H1 (cell line): ENCODE measurements around the gene TECPR2. TPM values are rescaled to one million over a fixed set of nuclear protein-coding genes. Genes with fewer than 3 reads are reported as not detected.

ENCODE experiments used
- CTCF ChIA-PET: fragments of 300-600 bp; sonication (Branson Sonifier 250); formaldehyde crosslinking; loops from one replicate; lab custom pipeline; 2021; ENCODE audit not compliant: partially characterized antibody; lab: Charles Lee
- POLR2A ChIA-PET: fragments of 300-600 bp; sonication (Branson Sonifier 250); formaldehyde crosslinking; loops from one replicate; lab custom pipeline; 2021; ENCODE audit warnings: inconsistent platforms; ENCODE audit not compliant: partially characterized antibody; lab: Charles Lee
- DNase-seq, 2 experiments: peaks; one replicate each; pipeline versions ENCODE4 v3.0.0 to v3.0.0-alpha.2; 2010 to 2022; ENCODE audit warnings: low spot score in 2 of 2, low read depth in 1 of 2, mixed read lengths in 1 of 2
- FAIRE-seq: peaks from 2 replicates; lab custom pipeline; 2011; peaks lifted over from hg19 to GRCh38; lab: Jason Lieb, UNC
- H2AFZ ChIP-seq: 2 replicates; pipeline ENCODE4 v1.8.1; 2012; ENCODE audit warnings: low read length, inconsistent platforms
- H2AK5ac ChIP-seq: 2 replicates; pipeline ENCODE4 v1.6.1; 2013; ENCODE audit warnings: low read depth, low read length
- H2BK120ac ChIP-seq: replicated peaks from 2 replicates; pipeline ENCODE3; 2013; ENCODE audit warnings: low read depth, low read length, inconsistent platforms
- H2BK12ac ChIP-seq: 2 replicates; pipeline ENCODE4 v1.6.1; 2013; ENCODE audit warnings: low read depth, low read length
- H2BK15ac ChIP-seq: 2 replicates; pipeline ENCODE4 v1.6.1; 2013; ENCODE audit warnings: low read length
- H2BK20ac ChIP-seq: 2 replicates; pipeline ENCODE4 v1.6.1; 2013; ENCODE audit warnings: low read length
- H2BK5ac ChIP-seq: 2 replicates; pipeline ENCODE4 v1.6.1; 2013; ENCODE audit warnings: low read depth, low read length
- H3K14ac ChIP-seq: 2 replicates; pipeline ENCODE4 v1.6.1; 2013; ENCODE audit warnings: inconsistent platforms; ENCODE audit not compliant: insufficient read length
- H3K18ac ChIP-seq: 2 replicates; pipeline ENCODE4 v1.6.1; 2013; ENCODE audit warnings: low read length; ENCODE audit errors: extremely low read depth
- H3K23ac ChIP-seq: 2 replicates; pipeline ENCODE4 v1.6.1; 2013; ENCODE audit warnings: inconsistent platforms; ENCODE audit not compliant: insufficient read length
- H3K23me2 ChIP-seq: 2 replicates; pipeline ENCODE4 v1.6.1; 2013; ENCODE audit warnings: low read depth, low read length
- H3K27ac ChIP-seq: 2 replicates; pipeline ENCODE4 v1.6.1; 2011; ENCODE audit warnings: low read depth, low read length, inconsistent platforms
- H3K27me3 ChIP-seq, 4 experiments: replicated peaks in 1 of 4; 1 replicate in 1 of 4; 2 replicates in 3 of 4; pipeline versions ENCODE4 v1.6.1 to v1.8.1; 2011 to 2013; ENCODE audit warnings: low read length in 3 of 4, mild to moderate bottlenecking in 3 of 4, inconsistent platforms in 2 of 4, mixed read lengths in 2 of 4, moderate library complexity in 1 of 4; ENCODE audit not compliant: control insufficient read depth in 3 of 4, insufficient read depth in 3 of 4; ENCODE audit errors: extremely low read depth in 1 of 4
- H3K36me3 ChIP-seq, 4 experiments: 2 replicates each; pipeline versions ENCODE4 v1.6.1 to v1.8.1; 2011 to 2013; ENCODE audit warnings: mild to moderate bottlenecking in 4 of 4, low read length in 3 of 4, moderate library complexity in 2 of 4, control low read depth in 1 of 4, inconsistent platforms in 1 of 4; ENCODE audit not compliant: insufficient read depth in 4 of 4, control insufficient read depth in 2 of 4
- H3K4ac ChIP-seq: replicated peaks from 2 replicates; pipeline ENCODE3; 2013; ENCODE audit warnings: low read length, low read depth, mixed read lengths, inconsistent platforms; ENCODE audit not compliant: insufficient read length
- H3K4me1 ChIP-seq, 4 experiments: replicated peaks in 1 of 4; 1 replicate in 1 of 4; 2 replicates in 3 of 4; pipeline versions ENCODE4 v1.6.1 to v1.8.1; 2011 to 2013; ENCODE audit warnings: low read length in 3 of 4, inconsistent platforms in 2 of 4, mixed read lengths in 1 of 4; ENCODE audit not compliant: insufficient read depth in 4 of 4, control insufficient read depth in 3 of 4
- H3K4me2 ChIP-seq, 2 experiments: 2 replicates each; pipeline versions ENCODE4 v1.6.1 to v1.8.1; 2011 to 2013; ENCODE audit warnings: low read depth in 2 of 2, low read length in 2 of 2, control low read depth in 1 of 2, inconsistent platforms in 1 of 2, mild to moderate bottlenecking in 1 of 2; ENCODE audit not compliant: insufficient read depth in 1 of 2
- H3K4me3 ChIP-seq, 4 experiments: fragments of 200-600, 300-600 bp in 1 of 4; sonication (generic), shearing (Covaris generic), sonication (Bioruptor Twin) in 1 of 4; 2 replicates each; pipeline versions ENCODE4 v1.5.1 to v1.8.1; 2011 to 2016; ENCODE audit warnings: low read length in 4 of 4, low read depth in 3 of 4, control low read depth in 2 of 4, inconsistent platforms in 2 of 4, mild to moderate bottlenecking in 2 of 4, mixed read lengths in 1 of 4, moderate library complexity in 1 of 4; ENCODE audit not compliant: insufficient read depth in 2 of 4; ENCODE audit errors: extremely low read depth in 1 of 4
- H3K56ac ChIP-seq: replicated peaks from 2 replicates; pipeline ENCODE3; 2013; ENCODE audit warnings: low read depth, mild to moderate bottlenecking, mixed read lengths, low read length, inconsistent platforms; ENCODE audit not compliant: insufficient read length
- H3K79me1 ChIP-seq: 2 replicates; pipeline ENCODE4 v1.6.1; 2013; ENCODE audit warnings: low read depth, low read length, control low read depth
- H3K79me2 ChIP-seq, 2 experiments: 2 replicates each; pipeline versions ENCODE4 v1.6.1 to v1.8.1; 2012 to 2013; ENCODE audit warnings: low read length in 2 of 2, mild to moderate bottlenecking in 2 of 2, inconsistent platforms in 1 of 2; ENCODE audit not compliant: insufficient read depth in 2 of 2, control insufficient read depth in 1 of 2
- H3K9ac ChIP-seq, 4 experiments: replicated peaks in 1 of 4; 1 replicate in 1 of 4; 2 replicates in 3 of 4; pipeline versions ENCODE4 v1.6.1 to v1.8.1; 2011 to 2013; ENCODE audit warnings: low read depth in 3 of 4, low read length in 3 of 4, control low read depth in 2 of 4, mild to moderate bottlenecking in 2 of 4, moderate library complexity in 2 of 4, inconsistent platforms in 1 of 4; ENCODE audit errors: extremely low read depth in 1 of 4
- H3K9me3 ChIP-seq, 2 experiments: 2 replicates each; pipeline versions ENCODE4 v1.6.1 to v1.8.1; 2012 to 2013; ENCODE audit warnings: mild to moderate bottlenecking in 2 of 2, moderate library complexity in 2 of 2, control low read depth in 1 of 2, inconsistent platforms in 1 of 2, low read depth in 1 of 2, low read length in 1 of 2, mixed read lengths in 1 of 2; ENCODE audit not compliant: insufficient read depth in 2 of 2
- H4K20me1 ChIP-seq, 2 experiments: replicated peaks in 1 of 2; 2 replicates each; pipeline versions ENCODE3 to v1.8.1; 2011 to 2013; ENCODE audit warnings: inconsistent platforms in 2 of 2, low read length in 2 of 2, mild to moderate bottlenecking in 1 of 2; ENCODE audit not compliant: insufficient read depth in 2 of 2, control insufficient read depth in 1 of 2
- H4K5ac ChIP-seq: 2 replicates; pipeline ENCODE4 v1.6.1; 2013; ENCODE audit warnings: low read length, low read depth, mixed read lengths, inconsistent platforms; ENCODE audit not compliant: insufficient read length
- H4K8ac ChIP-seq: 2 replicates; pipeline ENCODE4 v1.8.0; 2013; ENCODE audit warnings: mild to moderate bottlenecking, moderate library complexity, low read length, inconsistent platforms; ENCODE audit not compliant: insufficient read depth; ENCODE audit errors: extremely low read depth
- H4K91ac ChIP-seq: replicated peaks from 2 replicates; pipeline ENCODE3; 2013; ENCODE audit warnings: low read length, mixed read lengths, inconsistent platforms; ENCODE audit not compliant: insufficient read length
- CEBPB ChIP-seq: IDR thresholded peaks from 2 replicates; pipeline ENCODE4 v1.6.1; 2012; ENCODE audit warnings: low read depth, low read length
- EGR1 ChIP-seq: IDR thresholded peaks from 2 replicates; pipeline ENCODE4 v1.6.1; 2011; ENCODE audit warnings: low read depth, low read length, borderline replicate concordance
- EP300 ChIP-seq, 2 experiments: IDR thresholded peaks; 1 replicate in 1 of 2; 2 replicates in 1 of 2; pipeline ENCODE4 v1.6.1; 2011 to 2012; ENCODE audit warnings: low read depth in 2 of 2, low read length in 2 of 2, mild to moderate bottlenecking in 2 of 2, borderline replicate concordance in 1 of 2, inconsistent platforms in 1 of 2, moderate library complexity in 1 of 2
- NRF1 ChIP-seq: IDR thresholded peaks from 2 replicates; pipeline ENCODE4 v1.6.1; 2011; ENCODE audit warnings: mild to moderate bottlenecking, low read depth, low read length, improper control_type of control experiment
- PHF8 ChIP-seq: fragments of 200-600 bp; sonication (generic); conservative IDR thresholded peaks from 2 replicates; pipeline ENCODE4 v1.7.1; 2012; ENCODE audit warnings: low read depth, mild to moderate bottlenecking, inconsistent platforms, low read length, moderate library complexity
- RFX5 ChIP-seq: IDR thresholded peaks from 2 replicates; pipeline ENCODE4 v1.6.1; 2011; ENCODE audit warnings: low read depth, low read length, improper control_type of control experiment, borderline replicate concordance
- RNF2 ChIP-seq: fragments of 200-900, 300-1000 bp; sonication (generic); IDR thresholded peaks from 2 replicates; pipeline ENCODE4 v1.7.1; 2016; ENCODE audit warnings: borderline replicate concordance, low read depth, mild to moderate bottlenecking, antibody characterized with exemption, low read length; ENCODE audit not compliant: poor library complexity, severe bottlenecking; ENCODE audit errors: missing control alignments
- SAP30 ChIP-seq: fragments of 300-600 bp; sonication (generic); IDR thresholded peaks from 2 replicates; pipeline ENCODE4 v1.7.1; 2012; ENCODE audit warnings: low read length, moderate library complexity, mild to moderate bottlenecking, inconsistent platforms; ENCODE audit not compliant: insufficient read depth, insufficient replicate concordance
- SIN3A ChIP-seq, 2 experiments: IDR thresholded peaks in 1 of 2; conservative IDR thresholded peaks in 1 of 2; 2 replicates each; pipeline ENCODE4 v1.6.1; 2011 to 2012; ENCODE audit warnings: low read length in 2 of 2, improper control_type of control experiment in 1 of 2, low read depth in 1 of 2, mild to moderate bottlenecking in 1 of 2
- SIX5 ChIP-seq: IDR thresholded peaks from 2 replicates; pipeline ENCODE4 v1.6.1; 2011; ENCODE audit warnings: mild to moderate bottlenecking, low read depth, low read length
- SRF ChIP-seq: IDR thresholded peaks from 2 replicates; pipeline ENCODE4 v1.6.1; 2011; ENCODE audit warnings: mild to moderate bottlenecking, low read depth, low read length, moderate library complexity
- WGBS, 2 experiments: shearing (Covaris generic) in 1 of 2; methylation state at CpG; one replicate each; pipeline versions ENCODE4 v1.1.6 to v1.1.7; 2013 to 2015; ENCODE audit warnings: low lambda C conversion rate in 2 of 2, mixed read lengths in 2 of 2, inconsistent platforms in 1 of 2, low coverage in 1 of 2, missing lambda C conversion rate in 1 of 2; ENCODE audit not compliant: insufficient replicate concordance in 2 of 2, insufficient coverage in 1 of 2, insufficient read length in 1 of 2; ENCODE audit errors: extremely low coverage in 1 of 2, missing lambda C conversion rate in 1 of 2; 5-methylcytosine and 5-hydroxymethylcytosine counted together
- polyA plus RNA-seq, 7 experiments: library from polyadenylated mRNA; depleted of rRNA in 3 of 7; stranded (reverse) in 5 of 7; unstranded in 2 of 7; fragments of >200 nt in 5 of 7; fragments of 200-250 nt in 2 of 7; gene quantifications; 1 replicate in 5 of 7; 2 replicates in 1 of 7; 4 replicates in 1 of 7; pipeline versions ENCODE4 v1.2.1 to v1.2.3, GENCODE V29; 2011 to 2013; ENCODE audit warnings: missing spikeins in 2 of 7, mixed read lengths in 2 of 7
- total RNA-seq: library from RNA; stranded (reverse); fragmentation: NEBNext Ultra II Directional; extraction: Animal tissue kit (Norgen Biotek cat#: 25700); gene quantifications from 2 replicates; pipeline ENCODE4 v1.2.1, GENCODE V29; 2021

TECPR2 gene
- total and polyA plus RNA-seq, 2 of the 8 experiments (the other 6 are each of a cell fraction or from before 2014, with no cell fraction given) = 6.8 to 19.4 TPM

- Histone ChIP-seq H4K5ac (no peak overlapping the region), H3K9me3 (no peaks in the 10 kb centered on the region), H3K18ac (no peak overlapping the region), H3K56ac (no peak overlapping the region), H4K20me1 (no peaks in the 10 kb centered on the region), H3K4me2 (no peak overlapping the region), H3K9ac (no peak overlapping the region), H3K79me1 (no peaks in the 10 kb centered on the region), H3K79me2 (no peaks in the 10 kb centered on the region), H3K4me3 (no peak overlapping the region), H2AFZ (no peak overlapping the region), H2BK12ac (no peak overlapping the region), H3K4ac (no peak overlapping the region), H2BK15ac (no peak overlapping the region), H2AK5ac (no peak overlapping the region), H3K23me2 (no peaks in the 10 kb centered on the region), H2BK5ac (no peak overlapping the region), H2BK120ac (no peak overlapping the region), H3K4me1 (no peaks in the 10 kb centered on the region), H3K23ac (no peak overlapping the region), H4K91ac (no peak overlapping the region), H3K14ac (no peak overlapping the region), H2BK20ac (no peak overlapping the region), H3K36me3 (peaks cover 2 to 29% (median 12%) of the 10 kb centered on the region in 4 experiments; a peak in 6 of 8 replicates), H3K27ac (no peak overlapping the region), H4K8ac (no peak overlapping the region), H3K27me3 (no peaks in the 10 kb centered on the region)
- POLR2A ChIA-PET = interaction anchor here (1.6 kb wide), 1 partner anchor 9 kb away, joined by 4 read pairs; no protein-coding TSS in a partner anchor
- TF ChIP-seq NRF1 (no peak), RNF2 (no peak), EP300 (IDR thresholded peaks at IDR 0.05; ENCODE audit: borderline replicate concordance in 1 of 2, low read depth in 2 of 2, low read length in 2 of 2) (no peak), SAP30 (no peak), EGR1 (no peak), RFX5 (no peak), SIN3A (conservative IDR thresholded peaks at IDR 0.05 in 1 of 2, IDR thresholded peaks at IDR 0.05 in 1 of 2; ENCODE audit: low read depth in 1 of 2, low read length in 2 of 2) (no peak), SRF (no peak), CEBPB (no peak), SIX5 (no peak), PHF8 (no peak)
- DNase-seq (no peak), FAIRE-seq (no peak)
- CTCF ChIA-PET = no interaction called here
- WGBS, 2 experiments = 88% methylated on average over 4 of the region's 4 CpGs; no CpG with 5 or more reads in 1 of the 2 experiments
Observed at GRCh38 chr14:102346645-102347044, 16.1 kb upstream of the TECPR2 start.
